ENCODE measurements around the gene PGLYRP2. TPM values are rescaled to one million over a fixed set of nuclear protein-coding genes. Genes with fewer than 3 reads are reported as not detected.

PGLYRP2 gene
- total RNA-seq (ENCODE audit: low replicate concordance) = not detected in 2 replicates
- long read RNA-seq = 0 reads

- Mint-ChIP-seq H3K27me3 (peaks cover 3% of the 10 kb centered on the region), H3K36me3 (no peaks in the 10 kb centered on the region), H3K27ac (no peak within 1 kb of the TSS), H3K4me1 (ENCODE audit: unreplicated experiment) (no peaks in the 10 kb centered on the region), H3K4me3 (no peak within 1 kb of the TSS), H3K9me3 (peaks cover 5% of the 10 kb centered on the region)
- DNase-seq (ENCODE audit: extremely low spot score, unreplicated experiment) = no peak
- TF ChIP-seq CTCF (conservative IDR thresholded peaks at IDR 0.05) = no peak
These were observed at the start of gene PGLYRP2 for GRCh38 chr19:15479391-15480345. PGLYRP2 (minus strand) TSS chr19:15479501; CDS start chr19:15479371, 130 bp downstream.

- no peak for TF ChIP-seq CTCF (conservative IDR thresholded peaks at IDR 0.05)
- H3K4me3 Mint-ChIP-seq = no peak overlapping the region
- H3K4me1 Mint-ChIP-seq (ENCODE audit: unreplicated experiment) = no peaks in the 10 kb centered on the region
- no peak overlapping the region for H3K27ac Mint-ChIP-seq
- no peaks in the 10 kb centered on the region for H3K36me3 Mint-ChIP-seq
- H3K27me3 Mint-ChIP-seq = no peaks in the 10 kb centered on the region
- no peaks in the 10 kb centered on the region for H3K9me3 Mint-ChIP-seq
- no peak for DNase-seq (ENCODE audit: extremely low spot score, unreplicated experiment)
These were observed 48.4 kb upstream of the PGLYRP2 start for GRCh38 chr19:15527705-15528104.

DNA sequence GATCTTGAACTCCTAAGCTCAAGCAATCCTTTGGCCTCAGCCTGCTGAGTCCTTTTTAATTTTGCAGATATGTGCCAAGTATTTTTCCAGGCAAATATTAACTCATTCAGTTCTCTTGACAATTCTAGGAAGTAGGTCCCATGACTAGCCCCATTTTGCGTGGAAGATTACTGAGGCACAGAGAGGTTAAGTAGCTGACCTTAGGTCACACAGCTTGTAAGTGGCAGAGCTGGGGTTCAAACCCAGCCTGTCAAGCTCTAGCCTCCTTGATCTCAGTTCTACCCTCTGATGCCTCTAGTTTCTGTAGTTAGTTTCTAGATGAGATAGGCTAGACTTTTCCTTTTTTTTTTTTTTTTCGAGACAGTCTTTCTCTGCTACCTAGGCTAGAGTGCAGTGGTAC is 47.1 kb upstream of the PGLYRP2 start:
- Mint-ChIP-seq H3K27me3 (no peaks in the 10 kb centered on the region), H3K27ac (no peak overlapping the region), H3K36me3 (no peaks in the 10 kb centered on the region), H3K4me3 (no peak overlapping the region), H3K9me3 (no peaks in the 10 kb centered on the region), H3K4me1 (ENCODE audit: unreplicated experiment) (no peaks in the 10 kb centered on the region)
- no peak for TF ChIP-seq CTCF (conservative IDR thresholded peaks at IDR 0.05)
- no peak for DNase-seq (ENCODE audit: extremely low spot score, unreplicated experiment)

- no peaks in the 10 kb centered on the region for H3K4me1 Mint-ChIP-seq (ENCODE audit: unreplicated experiment)
- no peak for TF ChIP-seq CTCF (conservative IDR thresholded peaks at IDR 0.05)
- H3K9me3 Mint-ChIP-seq = no peaks in the 10 kb centered on the region
- no peak overlapping the region for H3K4me3 Mint-ChIP-seq
- no peaks in the 10 kb centered on the region for H3K27me3 Mint-ChIP-seq
- DNase-seq (ENCODE audit: extremely low spot score, unreplicated experiment) = no peak
- no peak overlapping the region for H3K27ac Mint-ChIP-seq
- H3K36me3 Mint-ChIP-seq = no peaks in the 10 kb centered on the region
These were observed 46.0 kb upstream of the PGLYRP2 start for GRCh38 chr19:15525291-15525690.

DNA sequence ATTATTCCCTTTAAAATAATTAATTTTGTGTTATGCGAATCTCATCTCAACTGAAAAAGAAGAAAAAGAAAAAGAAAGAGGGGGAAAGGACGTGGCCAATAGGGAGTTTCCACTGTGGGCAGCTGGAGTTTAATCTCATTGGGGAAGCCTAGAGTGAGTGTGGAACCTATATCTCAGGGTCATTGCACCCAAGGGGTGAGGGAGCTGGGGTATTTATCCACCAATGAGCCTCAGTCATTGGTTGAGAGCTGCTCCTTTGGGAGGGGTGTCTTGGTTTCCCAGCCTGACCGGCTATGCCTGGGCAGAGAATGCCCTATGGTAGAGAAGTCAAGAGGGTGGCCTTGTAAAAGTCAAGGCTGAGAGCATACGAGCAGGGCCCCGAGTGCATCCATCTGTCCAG is 45.5 kb upstream of the PGLYRP2 start:
- H3K27ac Mint-ChIP-seq = no peak overlapping the region
- H3K36me3 Mint-ChIP-seq = no peaks in the 10 kb centered on the region
- TF ChIP-seq CTCF (conservative IDR thresholded peaks at IDR 0.05) = no peak
- DNase-seq (ENCODE audit: extremely low spot score, unreplicated experiment) = no peak
- H3K9me3 Mint-ChIP-seq = no peaks in the 10 kb centered on the region
- H3K4me1 Mint-ChIP-seq (ENCODE audit: unreplicated experiment) = no peaks in the 10 kb centered on the region
- H3K4me3 Mint-ChIP-seq = no peak overlapping the region
- no peaks in the 10 kb centered on the region for H3K27me3 Mint-ChIP-seq
